ENCODE results near the gene PDLIM4.

Gene PDLIM4, protein sequence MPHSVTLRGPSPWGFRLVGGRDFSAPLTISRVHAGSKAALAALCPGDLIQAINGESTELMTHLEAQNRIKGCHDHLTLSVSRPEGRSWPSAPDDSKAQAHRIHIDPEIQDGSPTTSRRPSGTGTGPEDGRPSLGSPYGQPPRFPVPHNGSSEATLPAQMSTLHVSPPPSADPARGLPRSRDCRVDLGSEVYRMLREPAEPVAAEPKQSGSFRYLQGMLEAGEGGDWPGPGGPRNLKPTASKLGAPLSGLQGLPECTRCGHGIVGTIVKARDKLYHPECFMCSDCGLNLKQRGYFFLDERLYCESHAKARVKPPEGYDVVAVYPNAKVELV

DNA sequence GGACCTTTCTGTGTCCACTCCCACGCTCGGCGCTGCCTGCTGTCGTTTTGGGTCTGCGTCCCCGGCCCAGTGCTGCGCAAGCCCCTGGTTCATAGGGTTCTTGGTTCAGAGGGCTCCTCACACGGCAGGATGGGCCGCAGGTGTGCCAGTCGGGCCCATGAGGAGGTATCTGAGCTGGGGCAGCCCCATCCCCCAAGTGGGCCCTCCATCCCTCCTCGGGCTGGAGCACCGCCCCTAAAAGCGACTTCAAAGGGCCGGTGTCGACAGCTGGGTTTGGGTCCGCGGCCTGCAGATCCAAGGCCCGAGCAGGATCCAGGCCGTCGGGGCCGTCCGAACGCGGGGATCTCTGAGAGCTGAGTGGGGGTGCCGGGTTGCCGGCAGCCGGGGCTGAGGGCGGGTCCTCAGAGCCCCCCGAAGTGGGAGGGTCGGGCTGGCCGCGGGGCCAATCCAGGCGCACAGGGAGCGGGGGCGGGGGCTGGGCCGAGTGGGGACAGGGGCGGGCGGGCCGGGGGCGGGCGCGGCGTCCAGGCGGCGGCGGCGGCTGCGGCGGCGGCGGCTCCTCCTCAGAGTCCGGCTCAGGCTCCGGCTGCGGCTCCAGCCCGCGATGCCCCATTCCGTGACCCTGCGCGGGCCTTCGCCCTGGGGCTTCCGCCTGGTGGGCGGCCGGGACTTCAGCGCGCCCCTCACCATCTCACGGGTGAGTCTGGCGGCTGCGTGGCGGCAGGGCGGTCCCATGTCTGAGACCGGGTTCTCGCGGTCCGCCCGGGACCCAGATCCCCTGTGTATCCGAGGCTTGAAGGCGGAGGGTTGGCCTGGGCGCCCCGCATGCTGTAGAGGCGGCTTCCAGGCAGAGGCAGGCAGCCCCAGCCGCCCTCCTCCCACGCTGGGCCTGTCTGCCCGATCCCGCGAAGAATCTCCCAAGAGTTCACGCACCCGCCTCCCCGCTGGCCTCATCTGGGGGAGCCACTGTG lies at the start of gene PDLIM4:
Gene PDLIM4, plus strand, starts transcription at position 566 of the 971 bp plus-strand sequence. Its CDS starts 39 bp downstream, at position 605.
- DNase-seq (ENCODE audit: low read depth): no peak

DNA sequence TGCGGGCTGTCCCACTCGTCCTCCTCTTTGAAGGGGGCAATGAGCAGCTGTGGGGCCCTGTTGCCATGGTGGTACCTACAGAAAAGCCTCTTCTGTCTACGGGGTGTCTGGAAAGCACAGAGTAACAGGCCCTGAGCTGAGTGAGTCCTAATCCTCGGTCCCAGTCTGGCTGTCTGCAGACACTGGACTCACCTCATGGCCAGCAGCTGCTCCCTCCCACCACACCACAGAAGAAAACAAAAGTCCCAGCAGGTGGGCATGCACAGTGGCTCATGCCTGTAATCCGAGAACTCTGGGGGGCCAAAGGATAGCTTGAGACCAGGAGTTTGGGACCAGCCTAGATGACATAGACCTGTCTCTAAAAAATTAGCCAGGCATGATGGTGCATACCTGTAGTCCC lies 49.7 kb upstream of the PDLIM4 start:
- no peak for DNase-seq (ENCODE audit: low read depth)

DNA sequence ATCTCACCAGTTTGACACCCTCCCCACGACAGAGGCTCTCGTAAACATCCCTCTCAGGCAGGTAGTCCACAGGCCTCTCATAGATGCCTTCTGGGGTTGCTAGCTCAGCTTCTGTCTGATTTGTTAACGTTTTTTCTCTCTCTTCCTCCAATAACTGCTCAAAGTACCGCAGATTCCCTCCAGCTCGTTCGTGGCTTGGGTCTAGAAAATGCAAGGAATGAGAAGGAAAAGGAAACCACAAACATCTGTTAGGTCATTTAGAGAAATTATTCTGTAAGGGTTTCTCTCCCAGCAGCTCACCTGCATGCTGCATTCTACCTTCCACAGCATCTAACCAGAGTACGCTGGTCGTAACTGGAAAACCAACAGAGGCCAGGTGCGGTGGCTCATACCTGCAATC lies 48.4 kb upstream of the PDLIM4 start:
- no peak for DNase-seq (ENCODE audit: low read depth)

DNA sequence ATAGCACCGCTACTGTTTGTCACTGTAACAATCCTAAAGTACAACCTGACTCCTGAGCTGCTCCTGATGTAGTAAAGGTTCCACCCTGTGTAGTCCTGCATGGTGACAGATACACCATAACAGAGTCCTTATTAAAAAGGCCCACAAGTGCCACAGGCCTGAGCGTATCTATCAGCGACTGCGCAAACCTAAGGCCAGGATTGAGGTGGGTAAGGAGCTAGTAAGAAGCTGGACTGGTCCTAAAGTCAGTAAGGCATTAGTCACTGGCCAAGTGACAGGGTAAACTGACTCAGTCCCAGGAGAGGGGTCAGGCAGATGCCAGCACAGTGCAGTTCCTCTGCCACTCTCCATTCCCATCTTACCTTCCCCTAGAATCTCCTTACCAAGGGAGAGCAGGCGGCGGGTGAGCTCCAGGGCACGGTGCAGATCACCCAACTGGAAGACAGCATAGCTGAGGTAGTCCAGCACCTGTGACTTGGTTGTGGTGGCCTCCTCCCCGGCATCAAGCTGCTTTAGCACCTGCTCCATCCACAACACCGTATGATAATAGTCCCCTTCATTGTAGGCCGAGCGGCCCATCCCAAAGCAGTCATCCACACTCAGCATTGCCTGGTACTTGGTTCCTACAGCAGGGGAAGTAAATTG lies 47.5 kb upstream of the PDLIM4 start:
- DNase-seq (ENCODE audit: low read depth): no peak

DNA sequence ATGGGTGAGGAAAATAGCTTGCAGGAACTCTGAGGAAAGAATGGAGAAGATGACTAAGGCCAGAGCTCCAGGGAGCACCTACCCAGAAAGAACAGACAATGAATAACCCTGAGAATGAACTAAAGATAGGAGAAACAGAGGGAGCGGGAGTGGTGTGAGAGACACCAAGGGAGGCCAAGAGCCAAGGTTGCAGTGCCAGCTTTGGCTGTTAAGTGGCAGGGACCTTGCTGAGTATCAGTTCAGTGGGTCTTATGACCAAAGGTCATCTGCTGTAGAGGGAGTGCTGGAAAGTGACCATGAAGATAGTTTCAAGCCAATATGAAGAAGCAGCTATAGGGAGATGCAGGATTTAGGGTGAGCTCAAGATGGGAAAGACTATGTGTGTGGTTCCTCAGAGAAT lies 46.6 kb upstream of the PDLIM4 start:
- DNase-seq (ENCODE audit: low read depth): no peak

DNA sequence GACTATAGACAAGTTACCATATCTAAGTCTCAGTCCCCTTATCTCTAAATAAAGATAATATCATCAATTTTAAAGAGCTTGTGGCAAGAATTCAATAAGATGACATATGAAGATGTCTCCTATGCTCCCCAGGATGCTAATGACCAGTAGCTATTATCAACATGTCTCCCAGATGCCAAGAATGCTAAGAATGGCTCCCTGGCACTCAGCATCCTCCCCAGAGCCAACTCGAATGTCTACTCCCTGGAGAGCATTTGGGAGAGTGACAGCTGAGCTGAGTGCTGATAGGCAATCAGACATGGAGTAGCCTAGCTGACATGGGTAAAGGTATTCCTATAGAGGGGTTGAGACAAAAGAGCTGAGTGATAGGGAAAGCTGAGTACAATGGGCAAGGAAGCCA lies 45.7 kb upstream of the PDLIM4 start:
- no peak for DNase-seq (ENCODE audit: low read depth)

DNA sequence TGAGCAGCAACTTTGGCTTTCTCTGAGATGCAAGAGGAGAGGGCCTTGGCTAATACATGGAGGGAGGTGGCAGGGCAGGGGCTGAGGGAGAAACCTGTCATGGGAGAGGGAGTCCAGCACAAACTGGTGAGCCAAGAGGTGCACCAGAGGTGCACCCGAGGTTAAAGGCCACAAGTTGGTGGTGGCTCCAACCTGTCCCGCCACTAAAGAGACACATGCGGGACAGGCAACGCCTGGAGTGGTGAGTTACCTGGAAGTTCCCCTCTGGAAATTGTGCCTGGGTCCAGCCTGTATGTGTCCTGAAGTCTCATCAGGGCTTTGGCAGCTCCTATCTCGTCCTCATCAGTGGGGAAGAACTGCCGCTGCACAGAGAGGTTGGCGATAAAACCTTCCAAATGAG lies 43.8 kb upstream of the PDLIM4 start:
- no peak for DNase-seq (ENCODE audit: low read depth)

DNA sequence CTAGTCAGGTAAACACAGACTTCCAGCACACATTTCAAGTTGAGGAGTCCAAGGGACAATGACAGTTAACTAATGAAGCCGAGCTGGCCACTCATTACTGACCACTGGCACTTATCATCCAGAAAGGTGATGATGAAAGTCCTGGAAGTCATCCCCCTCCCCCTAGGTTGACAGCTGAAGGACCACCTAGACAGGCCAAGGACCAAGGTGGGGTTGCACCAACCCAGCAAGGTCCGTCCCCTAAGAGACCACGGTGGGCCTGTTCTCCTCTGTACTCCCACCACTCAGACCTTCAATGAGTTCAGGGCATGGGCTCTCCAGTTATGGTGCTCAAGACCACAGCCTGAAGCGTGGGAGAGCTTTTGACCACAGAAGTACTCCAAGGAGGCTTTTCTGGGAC lies 43.0 kb upstream of the PDLIM4 start:
- DNase-seq (ENCODE audit: low read depth): no peak

DNA sequence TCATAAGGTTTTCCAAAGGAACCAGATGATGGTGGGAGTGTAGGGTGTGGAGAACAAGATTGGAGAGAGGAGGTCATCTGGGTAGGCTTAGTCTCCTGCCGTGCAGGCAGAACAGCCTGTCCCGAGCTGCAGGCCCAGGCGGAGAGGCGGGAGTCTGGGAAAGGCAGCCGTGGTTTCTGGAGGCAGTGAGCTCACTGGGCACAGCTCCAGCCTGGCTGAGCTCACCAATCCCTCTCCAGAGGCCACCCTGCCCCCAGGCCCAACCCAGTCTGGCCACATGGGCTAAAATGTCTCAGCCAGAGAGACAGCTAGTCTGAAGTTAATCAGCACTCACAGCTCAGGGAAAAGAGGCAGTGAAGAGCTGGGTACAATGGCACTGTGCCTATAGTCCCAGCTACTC lies 42.2 kb upstream of the PDLIM4 start:
- peak; percentile 95 for DNase-seq (ENCODE audit: low read depth)

DNA sequence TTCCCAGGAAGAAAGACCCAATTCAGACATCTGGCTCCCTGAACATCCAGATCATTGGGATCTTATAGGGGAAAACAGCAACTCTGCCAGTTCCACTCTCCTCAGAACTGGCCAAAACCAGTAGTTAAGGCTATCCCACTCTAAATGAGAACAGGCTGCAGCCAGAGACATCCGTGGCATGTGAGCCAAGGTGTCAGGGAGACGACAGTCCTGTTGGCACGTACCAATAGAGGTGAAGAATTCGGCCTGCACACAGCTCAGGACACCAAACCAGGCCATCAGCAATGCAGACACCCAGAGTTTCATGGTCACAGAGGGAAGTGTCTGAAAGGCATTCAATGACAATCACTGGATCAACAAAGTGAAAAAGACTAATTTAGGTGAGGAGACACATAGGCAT lies 39.2 kb upstream of the PDLIM4 start:
- DNase-seq (ENCODE audit: low read depth): no peak

DNA sequence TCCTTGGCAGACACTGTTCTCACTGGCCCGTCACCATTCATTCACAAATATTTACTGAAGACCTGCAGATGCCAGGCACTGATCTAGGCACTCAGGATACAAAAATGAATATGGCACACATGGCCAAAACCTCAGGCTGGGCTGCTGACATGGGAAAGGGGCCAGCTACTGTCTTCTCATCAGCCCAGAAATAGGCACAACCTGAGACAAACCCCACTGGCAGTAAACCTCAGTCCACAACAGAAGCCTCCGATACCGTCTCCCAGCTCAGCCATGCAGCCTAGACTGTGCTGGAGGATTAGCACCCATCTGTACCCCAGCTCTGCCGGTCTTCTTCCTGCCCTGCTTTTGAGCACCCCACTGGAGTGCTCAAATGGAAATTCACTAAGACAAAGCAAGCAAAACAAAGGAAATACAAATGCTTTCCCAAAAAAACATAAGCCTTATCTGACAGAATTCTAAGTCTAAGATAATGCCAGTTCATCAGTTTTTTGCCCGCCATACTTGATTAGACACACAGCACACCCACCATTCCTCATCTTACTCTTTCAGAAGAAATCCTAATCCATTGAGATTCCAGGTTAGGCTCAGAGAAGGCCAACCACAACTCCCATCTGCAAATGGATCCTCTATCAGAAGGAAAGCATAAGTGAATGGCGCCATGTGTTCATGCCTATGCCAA lies 38.1 kb upstream of the PDLIM4 start:
- no peak for DNase-seq (ENCODE audit: low read depth)

DNA sequence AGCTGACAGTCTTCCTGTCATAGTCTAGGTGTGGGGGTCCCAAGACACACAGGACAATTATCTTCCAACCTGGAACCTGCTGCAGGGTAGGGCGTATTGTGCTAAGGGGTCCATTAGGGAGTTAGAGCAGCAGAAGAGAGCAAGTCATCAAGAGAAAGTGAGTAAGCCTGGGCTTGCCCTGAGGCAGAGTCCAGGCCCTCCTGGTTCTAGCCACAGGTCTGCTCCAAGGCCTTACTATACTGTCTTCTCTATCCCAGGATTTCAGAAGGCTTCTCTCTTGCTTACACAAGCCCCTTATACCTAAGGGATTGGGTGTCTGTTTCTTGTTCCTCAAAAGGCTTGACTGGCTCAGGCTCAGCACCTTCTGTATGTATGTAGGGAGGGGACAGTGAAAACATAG lies 37.5 kb upstream of the PDLIM4 start:
- DNase-seq (ENCODE audit: low read depth): no peak

DNA sequence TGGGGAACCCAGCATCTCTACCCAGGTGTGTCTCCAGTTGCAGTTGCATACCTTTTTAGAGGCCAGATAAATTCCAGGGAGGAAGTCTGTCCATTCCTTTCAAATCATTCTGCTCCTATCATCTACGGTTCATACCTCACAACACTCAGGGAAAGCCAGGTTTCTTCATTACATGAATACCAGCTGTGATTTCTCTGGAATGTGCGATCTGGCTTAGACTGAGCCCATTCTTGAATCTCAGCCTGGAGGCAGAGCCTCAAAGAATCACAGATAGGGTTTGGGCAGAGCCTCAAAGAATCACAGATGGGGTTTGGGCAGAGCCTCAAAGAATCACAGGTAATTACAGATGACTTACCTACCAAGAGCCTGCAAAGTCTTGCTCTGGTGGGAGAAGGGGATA lies 37.0 kb upstream of the PDLIM4 start:
- no peak for DNase-seq (ENCODE audit: low read depth)

DNA sequence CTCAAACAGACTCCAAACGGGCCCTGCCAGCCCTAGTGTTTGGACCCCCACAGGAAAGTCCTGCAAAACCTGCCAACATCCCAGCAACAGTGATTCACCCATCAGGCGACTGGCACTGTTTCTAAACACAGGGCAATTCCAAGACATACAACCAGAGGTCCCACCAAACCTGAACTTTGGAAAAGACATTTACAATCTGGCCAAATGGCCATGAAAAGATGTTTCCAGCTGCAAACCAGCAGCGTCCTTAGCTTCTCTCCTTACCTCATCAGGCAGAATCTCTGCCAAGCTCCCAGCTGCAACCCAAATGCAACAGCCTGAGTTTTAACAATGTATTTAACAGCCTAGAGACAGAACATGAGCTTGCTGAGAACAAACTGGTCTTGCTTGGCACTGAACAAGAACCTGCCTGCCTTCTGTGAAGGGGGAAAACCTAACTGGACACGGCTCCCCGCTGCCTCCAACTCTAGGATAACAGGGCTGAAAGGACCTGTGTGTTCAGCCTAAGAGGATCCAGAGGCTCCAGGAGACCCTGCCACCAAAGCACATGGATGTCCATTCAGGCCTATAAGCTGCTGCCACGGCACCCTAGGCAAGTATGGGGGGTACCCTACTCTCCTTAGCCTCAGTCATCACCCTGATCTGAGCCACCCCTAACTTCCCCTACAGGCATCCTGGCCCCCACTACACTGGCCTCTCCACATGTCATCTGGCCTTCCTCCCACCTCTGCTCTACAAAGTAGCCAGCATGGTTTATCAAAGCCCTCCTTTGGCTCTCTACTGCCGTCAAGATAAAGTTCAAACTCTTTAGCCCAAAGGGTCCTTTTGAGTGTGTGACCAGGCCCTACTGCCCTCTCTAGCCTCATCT lies 35.5 kb upstream of the PDLIM4 start:
- DNase-seq (ENCODE audit: low read depth): no peak

DNA sequence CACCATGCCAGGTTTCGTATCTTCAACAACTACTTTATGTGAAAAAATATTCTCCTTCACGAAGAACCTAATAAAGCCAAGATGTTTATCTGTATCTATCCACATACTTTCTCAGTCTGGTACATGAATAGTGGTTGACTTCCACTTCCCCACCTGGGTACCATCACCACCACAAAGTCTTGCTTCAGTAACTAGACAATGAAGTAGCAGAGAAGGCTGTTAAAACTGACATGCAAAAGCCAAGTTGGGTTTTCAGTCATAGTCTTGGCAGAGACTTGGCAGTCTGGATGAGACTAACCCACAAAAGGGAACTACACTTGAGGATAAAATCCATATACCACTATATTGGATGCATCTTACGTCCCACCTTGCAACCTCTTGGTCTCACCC lies 34.9 kb upstream of the PDLIM4 start:
- DNase-seq (ENCODE audit: low read depth): no peak

DNA sequence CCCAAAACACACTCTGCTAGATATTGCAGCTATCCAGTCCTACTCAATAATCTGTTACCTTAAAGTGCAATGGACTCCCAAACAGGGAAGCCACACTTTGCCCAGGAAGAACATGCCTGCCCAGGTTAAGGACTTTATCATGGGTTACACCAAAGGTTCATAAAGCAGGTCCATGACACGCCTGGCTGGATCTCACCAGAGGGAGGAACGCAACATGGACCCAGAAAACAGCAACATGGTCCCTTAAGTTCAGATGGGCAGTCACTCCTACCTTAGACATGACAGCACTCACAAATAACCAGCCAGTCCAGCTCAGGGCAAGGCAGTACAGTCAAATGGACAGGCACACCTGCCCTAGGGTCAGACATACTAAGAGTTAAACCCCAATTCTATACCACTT lies 33.6 kb upstream of the PDLIM4 start:
- no peak for DNase-seq (ENCODE audit: low read depth)

DNA sequence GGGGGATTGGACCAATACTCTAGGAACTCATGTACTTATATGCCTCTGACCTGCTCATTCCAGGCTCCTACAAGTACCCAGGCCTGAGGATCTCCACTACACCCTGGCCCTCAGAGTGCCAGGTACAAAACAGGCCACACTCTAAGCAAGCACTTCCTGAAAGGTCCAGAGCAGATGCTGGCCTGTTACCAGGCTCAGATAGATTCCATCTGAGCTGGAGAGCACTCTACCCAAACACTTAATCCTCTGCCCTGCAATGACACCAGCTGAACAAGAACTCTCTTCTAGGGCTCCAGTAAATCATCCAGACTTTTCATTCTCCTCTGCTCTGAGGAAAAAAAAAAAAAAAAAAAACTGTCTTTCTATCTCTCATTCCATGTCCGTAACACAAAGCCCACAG lies 32.8 kb upstream of the PDLIM4 start:
- DNase-seq (ENCODE audit: low read depth): no peak

DNA sequence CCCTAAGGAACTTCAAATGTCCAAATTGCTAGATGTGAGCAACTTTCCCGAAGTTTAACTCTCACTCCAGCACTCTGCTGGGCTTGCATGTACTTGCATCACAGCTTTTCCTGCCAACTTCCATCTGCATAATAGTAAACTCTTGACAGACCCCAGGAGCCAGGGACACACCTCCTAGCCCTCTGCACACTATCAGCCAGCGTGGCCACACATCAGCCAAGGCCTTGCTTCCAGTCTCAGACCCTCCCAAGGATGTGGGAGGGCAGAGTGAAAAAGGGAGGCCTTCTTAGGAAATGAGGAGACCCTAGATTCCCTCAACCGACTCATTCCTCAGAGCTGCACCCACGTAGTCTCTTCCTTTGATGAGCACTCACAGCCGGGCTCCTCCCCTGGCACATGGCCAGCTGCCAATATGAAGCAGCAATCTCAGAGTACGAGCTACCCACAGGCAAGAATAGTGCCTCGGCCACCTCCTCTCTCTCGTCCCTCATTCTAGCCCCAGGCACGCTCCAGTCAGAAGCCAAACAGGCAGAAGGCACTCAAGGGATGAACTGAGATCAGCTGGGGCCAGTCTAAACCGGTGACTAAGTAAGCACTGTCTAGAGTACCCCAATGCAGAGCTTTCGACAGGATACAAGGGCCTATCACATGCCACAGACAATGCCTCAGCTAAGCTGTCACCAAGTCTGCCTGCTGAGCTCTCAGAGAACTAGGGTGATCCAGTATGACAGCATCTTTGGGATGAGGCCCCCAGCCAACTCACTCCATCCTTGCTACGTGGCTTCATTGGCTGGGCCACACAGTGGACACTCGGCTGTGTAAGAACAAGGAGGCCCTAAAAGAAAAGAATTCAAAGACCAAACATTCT lies 32.1 kb upstream of the PDLIM4 start:
- no peak for DNase-seq (ENCODE audit: low read depth)

DNA sequence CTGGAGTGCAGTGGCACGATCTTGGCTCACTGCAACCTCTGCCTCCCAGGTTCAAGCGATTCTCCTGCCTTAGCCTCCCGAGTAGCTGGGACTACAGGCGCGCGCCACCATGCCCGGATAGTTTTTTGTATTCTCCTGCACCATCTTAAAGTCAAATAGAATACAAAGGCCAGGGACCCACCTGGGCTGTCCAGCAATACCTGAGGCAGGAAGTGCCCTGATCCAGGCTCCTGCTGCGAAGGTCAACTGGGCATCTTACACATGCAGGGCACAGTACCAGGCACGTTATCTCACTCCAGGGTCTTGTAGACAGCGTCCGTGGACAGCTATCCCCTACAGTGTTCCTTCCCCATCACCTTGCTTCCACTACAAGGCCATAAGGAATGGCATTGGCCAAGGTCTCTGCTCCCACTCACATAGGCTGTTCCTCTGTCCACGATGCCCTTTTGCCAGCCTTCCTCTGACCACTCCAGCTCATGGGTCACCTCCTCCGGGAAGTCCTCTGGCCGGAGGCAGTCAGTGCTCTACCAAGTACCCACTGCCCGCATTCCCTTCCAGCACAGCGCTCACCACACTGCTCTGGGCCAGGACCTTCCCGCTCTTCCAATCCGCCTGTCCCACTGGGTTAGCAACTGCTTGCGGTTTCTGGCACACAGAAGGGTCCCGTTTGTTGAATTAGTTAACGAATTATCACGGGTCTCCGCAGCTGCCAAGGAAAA lies 30.8 kb upstream of the PDLIM4 start:
- DNase-seq (ENCODE audit: low read depth): no peak

DNA sequence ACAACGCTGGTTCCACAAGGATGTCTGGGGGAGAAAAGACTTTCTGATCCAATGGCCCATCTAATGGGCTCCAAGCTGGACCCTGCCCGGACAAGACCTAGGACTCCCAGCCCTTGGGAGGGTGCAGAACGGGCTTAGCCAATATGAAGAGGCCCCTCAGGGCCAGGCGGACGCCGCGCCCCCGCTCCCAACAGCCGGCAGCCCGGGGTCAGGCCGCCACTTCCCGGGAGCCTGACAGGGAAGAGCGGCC lies 30.3 kb upstream of the PDLIM4 start:
- no peak for DNase-seq (ENCODE audit: low read depth)
